HepG2 (cell line): ENCODE results near the gene ECE2. TPM values are rescaled to one million over a fixed set of nuclear protein-coding genes. Genes with fewer than 3 reads are reported as not detected.

Experiments used
- ATAC-seq: fragments of 200-7000 bp; cut with Tn5 transposase; 3 replicates; pipeline ENCODE4 v1.9.1; 2020; ENCODE audit warnings: mild to moderate bottlenecking, moderate library complexity
- BruUV-seq: library from RNA; stranded (reverse); fragments of 400-500 nt; replicated peaks from 2 replicates; lab custom pipeline; 2021; lab: Mats Ljungman, UMichigan
- CTCF ChIA-PET: fragments of 300-600 bp; formaldehyde crosslinking; extraction: SDS; loops from one replicate; lab custom pipeline; 2021; ENCODE audit warnings: low total read pairs, inconsistent platforms, low intra/inter-chr PET ratio; lab: Yijun Ruan, JAX
- POLR2A ChIA-PET: fragments of 350-600 bp; sonication (Branson Sonifier 250); formaldehyde crosslinking; loops from one replicate; lab custom pipeline; 2020; ENCODE audit warnings: antibody characterized with exemption, inconsistent platforms; lab: Yijun Ruan, JAX
- DNase-seq: peaks from one replicate; pipeline ENCODE4 v3.0.0-alpha.2; 2015; ENCODE audit warnings: low spot score
- FAIRE-seq: peaks from 3 replicates; lab custom pipeline; 2011; peaks lifted over from hg19 to GRCh38; lab: Jason Lieb, UNC
- H2AFZ ChIP-seq: one replicate; pipeline ENCODE4 v1.6.1; 2011; ENCODE audit warnings: low read length, inconsistent platforms
- H3K27ac ChIP-seq: fragments of 300-600 bp; 3 replicates; pipeline ENCODE4 v1.8.0; 2011; ENCODE audit warnings: mixed run types, mild to moderate bottlenecking, mixed read lengths, low read length, inconsistent platforms; ENCODE audit not compliant: insufficient read depth; ENCODE audit errors: extremely low read length
- H3K27me3 ChIP-seq, 2 experiments: fragments of 200-600 bp in 1 of 2; 2 replicates in 1 of 2; 3 replicates in 1 of 2; pipeline versions ENCODE4 v1.6.0 to v1.8.0; 2011; ENCODE audit warnings: low read length in 2 of 2, mild to moderate bottlenecking in 2 of 2, moderate library complexity in 2 of 2, inconsistent platforms in 1 of 2; ENCODE audit not compliant: insufficient read depth in 2 of 2, control insufficient read depth in 1 of 2
- H3K36me3 ChIP-seq, 2 experiments: fragments of 200-600 bp in 1 of 2; replicated peaks in 1 of 2; 2 replicates in 1 of 2; 3 replicates in 1 of 2; pipeline versions ENCODE4 v1.5.1 to v1.8.0; 2011; ENCODE audit warnings: low read length in 2 of 2, inconsistent platforms in 1 of 2; ENCODE audit not compliant: insufficient read depth in 2 of 2, control insufficient read depth in 1 of 2
- H3K4me1 ChIP-seq: 2 replicates; pipeline ENCODE4 v1.5.1; 2012; ENCODE audit warnings: low read length, inconsistent platforms; ENCODE audit not compliant: insufficient read depth
- H3K4me2 ChIP-seq: 2 replicates; pipeline ENCODE4 v1.6.0; 2011; ENCODE audit warnings: low read depth, low read length, inconsistent platforms
- H3K4me3 ChIP-seq, 3 experiments: fragments of 200-600 bp in 1 of 3; sonication (generic), shearing (Covaris generic) in 1 of 3; replicated peaks in 1 of 3; 2 replicates each; pipeline ENCODE4 v1.5.1; 2011 to 2016; ENCODE audit warnings: low read length in 3 of 3, inconsistent platforms in 2 of 3, low read depth in 2 of 3, mild to moderate bottlenecking in 2 of 3, control low read depth in 1 of 3, mixed read lengths in 1 of 3; ENCODE audit not compliant: insufficient read depth in 1 of 3
- H3K79me2 ChIP-seq: one replicate; pipeline ENCODE4 v1.6.1; 2011; ENCODE audit warnings: low read length, inconsistent platforms; ENCODE audit not compliant: insufficient read depth
- H3K9ac ChIP-seq: 2 replicates; pipeline ENCODE4 v1.6.0; 2011; ENCODE audit warnings: mild to moderate bottlenecking, low read depth, low read length, inconsistent platforms; ENCODE audit not compliant: insufficient read depth
- H3K9me3 ChIP-seq: 2 replicates; pipeline ENCODE4 v1.5.1; 2012; ENCODE audit warnings: mild to moderate bottlenecking, low read length
- H4K20me1 ChIP-seq: 2 replicates; pipeline ENCODE4 v1.6.0; 2011; ENCODE audit warnings: inconsistent platforms, mild to moderate bottlenecking, low read length, moderate library complexity; ENCODE audit not compliant: insufficient read depth
- DRAP1 ChIP-seq: IDR thresholded peaks from 2 replicates; pipeline ENCODE4 v1.6.1; 2016; ENCODE audit warnings: missing genetic modification reagents, missing compliant biosample characterization
- HDAC1 ChIP-seq: sonication (generic); formaldehyde crosslinking; IDR thresholded peaks from 2 replicates; pipeline ENCODE4 v1.5.1; 2020; ENCODE audit warnings: mild to moderate bottlenecking, missing genetic modification reagents
- HMGXB4 ChIP-seq, 2 experiments: sonication (generic) in 1 of 2; formaldehyde crosslinking in 1 of 2; IDR thresholded peaks; 2 replicates each; pipeline versions ENCODE4 v1.4.0 to v1.6.1; 2018 to 2020; ENCODE audit warnings: missing genetic modification reagents in 2 of 2, borderline replicate concordance in 1 of 2, low read depth in 1 of 2, mild to moderate bottlenecking in 1 of 2, missing biosample characterization in 1 of 2
- KAT7 ChIP-seq: IDR thresholded peaks from 2 replicates; pipeline ENCODE4 v1.6.1; 2018; ENCODE audit warnings: borderline replicate concordance, missing compliant biosample characterization
- MEIS2 ChIP-seq: sonication (generic); formaldehyde crosslinking; IDR thresholded peaks from 2 replicates; pipeline ENCODE4 v1.9.0; 2021; ENCODE audit warnings: mild to moderate bottlenecking, missing genetic modification reagents
- PHF8 ChIP-seq: sonication (generic); formaldehyde crosslinking; IDR thresholded peaks from 2 replicates; pipeline ENCODE4 v1.5.0; 2020; ENCODE audit warnings: missing genetic modification reagents
- POLR2A ChIP-seq, 2 experiments: IDR thresholded peaks; 2 replicates each; pipeline ENCODE4 v1.6.1; 2011; ENCODE audit warnings: low read depth in 2 of 2, low read length in 2 of 2, mild to moderate bottlenecking in 1 of 2, moderate library complexity in 1 of 2; ENCODE audit not compliant: insufficient read depth in 1 of 2
- RBM39 ChIP-seq: fragments of 200-400 bp; formaldehyde crosslinking; IDR thresholded peaks from one replicate; pipeline ENCODE4 v1.6.1; 2018; ENCODE audit warnings: antibody characterized with exemption, mild to moderate bottlenecking, low read depth, low read length; ENCODE audit not compliant: poor library complexity, severe bottlenecking
- RERE ChIP-seq: IDR thresholded peaks from 2 replicates; pipeline ENCODE4 v1.6.1; 2016; ENCODE audit warnings: low read depth, missing genetic modification reagents, missing compliant biosample characterization
- SMARCC2 ChIP-seq: fragments of 450-650 bp; IDR thresholded peaks from 2 replicates; pipeline ENCODE4 v1.6.1; 2017; ENCODE audit warnings: antibody characterized with exemption, mild to moderate bottlenecking
- ZNF275 ChIP-seq: sonication (generic); formaldehyde crosslinking; IDR thresholded peaks from 2 replicates; pipeline ENCODE4 v1.8.0; 2022; ENCODE audit warnings: missing genetic modification reagents, mild to moderate bottlenecking, inconsistent platforms, borderline replicate concordance
- ZNF430 ChIP-seq: sonication (generic); formaldehyde crosslinking; IDR thresholded peaks from 2 replicates; pipeline ENCODE4 v1.9.0; 2021; ENCODE audit warnings: mild to moderate bottlenecking, missing genetic modification reagents
- ZNF564 ChIP-seq: sonication (generic); formaldehyde crosslinking; IDR thresholded peaks from 2 replicates; pipeline ENCODE4 v1.8.1; 2023; ENCODE audit warnings: mild to moderate bottlenecking, missing genetic modification reagents
- ZNF570 ChIP-seq: sonication (generic); formaldehyde crosslinking; IDR thresholded peaks from 2 replicates; pipeline ENCODE4 v1.4.0; 2020; ENCODE audit warnings: mild to moderate bottlenecking, missing genetic modification reagents, borderline replicate concordance
- ZNF615 ChIP-seq: sonication (generic); formaldehyde crosslinking; IDR thresholded peaks from 2 replicates; pipeline ENCODE4 v1.5.0; 2020; ENCODE audit warnings: mild to moderate bottlenecking, missing genetic modification reagents, borderline replicate concordance
- WGBS: methylation state at CpG from one replicate; pipeline ENCODE4 v1.1.6; 2017; ENCODE audit warnings: low lambda C conversion rate; 5-methylcytosine and 5-hydroxymethylcytosine counted together
- in situ Hi-C: cut with HindIII; loops from 2 replicates; pipeline ENCODE4 v1.10.0; 2017; ENCODE audit warnings: low pct_unique_long_range_greater_than_20kb; ENCODE audit not compliant: extremely low pct_ligation_motif_present
- intact Hi-C: fragments of 100-400 bp; cut with micrococcal nuclease; formaldehyde crosslinking; loops from one replicate; pipeline ENCODE4 v1.10.0; 2022; ENCODE audit not compliant: unreplicated experiment
- polyA plus RNA-seq, 8 experiments: library from polyadenylated mRNA; depleted of rRNA in 3 of 8; stranded (reverse) in 7 of 8; unstranded in 1 of 8; fragments of >200 nt; fragmentation: Illumina TruSeq in 4 of 8; extraction: Trizol in 4 of 8; gene quantifications; 2 replicates each; pipeline versions ENCODE4 v1.2.1 to v1.2.3, GENCODE V29; 2011 to 2016; ENCODE audit warnings: low read depth in 4 of 8, missing spikeins in 1 of 8, mixed read lengths in 1 of 8; ENCODE audit not compliant: insufficient read depth in 1 of 8
- total RNA-seq, 5 experiments: library from RNA; depleted of rRNA; stranded (reverse); fragments of >200 nt; fragmentation: Illumina TruSeq; extraction: Trizol; gene quantifications; 2 replicates each; pipeline ENCODE4 v1.2.3, GENCODE V29; 2016; ENCODE audit warnings: low read depth in 1 of 5

ECE2 gene
- total and polyA plus RNA-seq, 2 of the 13 experiments (the other 11 are each of a cell fraction or from before 2014, with no cell fraction given), result not detected

- H3K27me3 ChIP-seq, result no peaks in the 10 kb centered on the region; a peak in 1 of 5 replicates
- POLR2A ChIA-PET, result interaction anchor here (0.6 to 1.9 kb wide), 9 partner anchors 9 to 159 kb away, joined by 3 to 10 read pairs (median 4); partner anchors contain the start of gene FAM131A
- peaks cover 44% of the 10 kb centered on the region for H3K4me1 ChIP-seq
- intact Hi-C loops, result no loop called here
- H3K27ac ChIP-seq, result peak overlapping the region; percentile 91
- no peaks in the 10 kb centered on the region for H3K9me3 ChIP-seq
- H3K79me2 ChIP-seq, result peaks cover 54% of the 10 kb centered on the region
- FAIRE-seq (no peak), DNase-seq (no peak), ATAC-seq (peak; percentile 26)
- WGBS, result 0% methylated on average over 6 of the region's 6 CpGs
- peak overlapping the region; percentile 94 for H3K4me2 ChIP-seq
- peak overlapping the region; percentile 68 to 93 (median 86) for H3K4me3 ChIP-seq
- peaks cover 14 to 38% of the 10 kb centered on the region in 2 experiments for H3K36me3 ChIP-seq
- in situ Hi-C loops, result no loop called here
- H3K9ac ChIP-seq, result peak overlapping the region; percentile 98
- CTCF ChIA-PET, result no interaction called here
- peaks cover 34% of the 10 kb centered on the region for H4K20me1 ChIP-seq
- no TSS peak for BruUV-seq
- no peak overlapping the region for H2AFZ ChIP-seq
- TF ChIP-seq KAT7 (CRISPR knock-in tag) (0 out of 2 replicates have a peak, but pooled peaks have one; percentile 1), ZNF430 (CRISPR knock-in tag) (no peak), SMARCC2 (no peak), RERE (no peak), DRAP1 (CRISPR knock-in tag) (no peak), RBM39 (peak; percentile 4), ZNF570 (CRISPR knock-in tag) (no peak), ZNF564 (CRISPR knock-in tag) (no peak), PHF8 (CRISPR knock-in tag) (peak; percentile 4; the same call in 1 of the 2 replicates), POLR2A (IDR thresholded peaks at IDR 0.05; ENCODE audit: insufficient read depth in 1 of 2, low read depth in 2 of 2, low read length in 2 of 2) (0 out of 4 replicates have a peak, but pooled peaks have one; percentile 1 to 35), ZNF615 (CRISPR knock-in tag) (no peak), HDAC1 (CRISPR knock-in tag) (no peak), HMGXB4 (CRISPR knock-in tag; IDR thresholded peaks at IDR 0.05; ENCODE audit: borderline replicate concordance in 1 of 2, low read depth in 1 of 2) (no peak), MEIS2 (CRISPR knock-in tag) (0 out of 2 replicates have a peak, but pooled peaks have one; percentile 16), ZNF275 (CRISPR knock-in tag) (no peak)
Measured at GRCh38 chr3:184315543-184315867, 39.7 kb downstream of the ECE2 start.
